H1 (cell line): ENCODE measurements around the gene FUT4.

Source experiments
- ASH2L ChIP-seq: fragments of 200-600, 300-600 bp; sonication (generic); IDR thresholded peaks from one replicate; pipeline ENCODE4 v1.7.1; 2017; ENCODE audit warnings: low read length
- CEBPB ChIP-seq: IDR thresholded peaks from 2 replicates; pipeline ENCODE4 v1.6.1; 2012; ENCODE audit warnings: low read depth, low read length
- CHD1 ChIP-seq: IDR thresholded peaks from 2 replicates; pipeline ENCODE4 v1.6.1; 2012; ENCODE audit warnings: low read depth, low read length, improper control_type of control experiment
- EZH2 ChIP-seq: fragments of 200-600 bp; sonication (generic); IDR thresholded peaks from 2 replicates; pipeline ENCODE4 v1.7.1; 2012; ENCODE audit warnings: low read depth, mild to moderate bottlenecking, moderate library complexity, low read length, inconsistent platforms; ENCODE audit not compliant: severe bottlenecking
- HDAC2 ChIP-seq, 2 experiments: fragments of 300-600 bp in 1 of 2; sonication (generic) in 1 of 2; IDR thresholded peaks; 2 replicates each; pipeline ENCODE4 v1.6.1; 2011 to 2012; ENCODE audit warnings: low read depth in 2 of 2, low read length in 2 of 2, mild to moderate bottlenecking in 2 of 2, moderate library complexity in 2 of 2, borderline replicate concordance in 1 of 2, inconsistent platforms in 1 of 2
- MAFK ChIP-seq: IDR thresholded peaks from 2 replicates; pipeline ENCODE4 v1.6.1; 2012; ENCODE audit warnings: low read depth, mild to moderate bottlenecking, improper control_type of control experiment, low read length
- NRF1 ChIP-seq: IDR thresholded peaks from 2 replicates; pipeline ENCODE4 v1.6.1; 2011; ENCODE audit warnings: mild to moderate bottlenecking, low read depth, low read length, improper control_type of control experiment
- POLR2A ChIP-seq, 2 experiments: IDR thresholded peaks; 1 replicate in 1 of 2; 2 replicates in 1 of 2; pipeline ENCODE4 v1.6.1; 2011; ENCODE audit warnings: low read depth in 2 of 2, low read length in 2 of 2, mild to moderate bottlenecking in 2 of 2; ENCODE audit errors: control extremely low read depth in 1 of 2
- TAF1 ChIP-seq: IDR thresholded peaks from 2 replicates; pipeline ENCODE4 v1.6.1; 2011; ENCODE audit warnings: mild to moderate bottlenecking, low read depth, low read length
- YY1 ChIP-seq: IDR thresholded peaks from 2 replicates; pipeline ENCODE4 v1.6.1; 2011; ENCODE audit warnings: low read depth, mild to moderate bottlenecking, low read length
- ZNF274 ChIP-seq: IDR thresholded peaks from 2 replicates; pipeline ENCODE4 v1.7.0; 2012; ENCODE audit warnings: low read length, borderline replicate concordance; ENCODE audit errors: extremely low read depth
- TF ChIP-seq, protein P1 (sequence below), 3 experiments: IDR thresholded peaks; 1 replicate in 2 of 3; 2 replicates in 1 of 3; pipeline versions ENCODE4 v1.5.1 to v1.6.1; 2011; ENCODE audit warnings: low read length in 3 of 3, mild to moderate bottlenecking in 3 of 3, inconsistent platforms in 2 of 3, low read depth in 1 of 3, moderate library complexity in 1 of 3; ENCODE audit not compliant: insufficient read depth in 1 of 3; ENCODE audit errors: control extremely low read depth in 1 of 3
- TF ChIP-seq, protein P2 (sequence below): IDR thresholded peaks from 2 replicates; pipeline ENCODE4 v1.6.1; 2012; ENCODE audit warnings: inconsistent platforms

DNA sequence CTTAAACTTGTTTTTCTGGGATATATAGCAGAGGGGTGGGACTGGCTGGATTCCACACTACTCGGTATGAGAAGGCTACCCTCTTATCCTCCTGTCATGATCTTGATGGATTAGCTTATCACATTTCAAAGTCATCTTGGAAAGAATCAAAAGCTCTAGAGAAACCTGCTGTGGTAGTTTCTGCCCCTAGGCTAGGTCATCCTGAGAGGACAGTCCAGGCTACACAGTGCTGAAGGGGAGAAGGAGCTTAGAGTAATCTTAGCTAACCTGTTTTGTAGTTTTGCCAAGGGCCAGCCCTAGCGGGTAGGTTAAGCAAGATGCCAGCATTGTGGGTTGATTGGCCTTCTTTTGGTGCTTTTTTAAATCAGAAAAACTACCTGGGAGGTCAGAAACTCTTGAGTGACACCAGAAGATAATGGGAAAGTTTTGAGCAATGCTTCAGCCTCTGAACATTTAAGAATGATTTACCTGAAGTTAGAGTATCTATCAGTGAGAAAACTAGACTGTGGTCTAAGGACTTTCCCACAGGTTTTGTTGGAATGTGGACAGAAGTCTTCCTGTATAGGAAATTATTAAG lies 44.7 kb downstream of the FUT4 start:
- TF ChIP-seq POLR2A (IDR thresholded peaks at IDR 0.05; ENCODE audit: control extremely low read depth in 1 of 2, low read depth in 2 of 2, low read length in 2 of 2) (no peak), TAF1 (no peak), CHD1 (no peak), NRF1 (no peak), CEBPB (no peak), HDAC2 (IDR thresholded peaks at IDR 0.05; ENCODE audit: borderline replicate concordance in 1 of 2, low read depth in 2 of 2, low read length in 2 of 2) (no peak), MAFK (no peak), ZNF274 (no peak), ASH2L (no peak), EZH2 (no peak), YY1 (no peak)
- TF ChIP-seq, protein P1, sequence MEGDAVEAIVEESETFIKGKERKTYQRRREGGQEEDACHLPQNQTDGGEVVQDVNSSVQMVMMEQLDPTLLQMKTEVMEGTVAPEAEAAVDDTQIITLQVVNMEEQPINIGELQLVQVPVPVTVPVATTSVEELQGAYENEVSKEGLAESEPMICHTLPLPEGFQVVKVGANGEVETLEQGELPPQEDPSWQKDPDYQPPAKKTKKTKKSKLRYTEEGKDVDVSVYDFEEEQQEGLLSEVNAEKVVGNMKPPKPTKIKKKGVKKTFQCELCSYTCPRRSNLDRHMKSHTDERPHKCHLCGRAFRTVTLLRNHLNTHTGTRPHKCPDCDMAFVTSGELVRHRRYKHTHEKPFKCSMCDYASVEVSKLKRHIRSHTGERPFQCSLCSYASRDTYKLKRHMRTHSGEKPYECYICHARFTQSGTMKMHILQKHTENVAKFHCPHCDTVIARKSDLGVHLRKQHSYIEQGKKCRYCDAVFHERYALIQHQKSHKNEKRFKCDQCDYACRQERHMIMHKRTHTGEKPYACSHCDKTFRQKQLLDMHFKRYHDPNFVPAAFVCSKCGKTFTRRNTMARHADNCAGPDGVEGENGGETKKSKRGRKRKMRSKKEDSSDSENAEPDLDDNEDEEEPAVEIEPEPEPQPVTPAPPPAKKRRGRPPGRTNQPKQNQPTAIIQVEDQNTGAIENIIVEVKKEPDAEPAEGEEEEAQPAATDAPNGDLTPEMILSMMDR (IDR thresholded peaks at IDR 0.05; ENCODE audit: control extremely low read depth in 1 of 3, insufficient read depth in 1 of 3, low read depth in 1 of 3, low read length in 3 of 3): no peak
- TF ChIP-seq, protein P2, sequence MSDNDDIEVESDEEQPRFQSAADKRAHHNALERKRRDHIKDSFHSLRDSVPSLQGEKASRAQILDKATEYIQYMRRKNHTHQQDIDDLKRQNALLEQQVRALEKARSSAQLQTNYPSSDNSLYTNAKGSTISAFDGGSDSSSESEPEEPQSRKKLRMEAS: no peak
